Measurements from ENCODE around the gene DNMT1.

- TF ChIP-seq GATA2 (IDR thresholded peaks at IDR 0.05; ENCODE audit: low read depth, low read length), result no peak
- no peak for TF ChIP-seq GATA3 (IDR thresholded peaks at IDR 0.05; ENCODE audit: low read depth, low read length)
Observed at GRCh38 chr19:10182076-10182475, 12.7 kb downstream of the DNMT1 start.
